GM18505 (cell line): Measurements from ENCODE around the gene MAP4K4.

Experiments
- ATAC-seq: cut with Tn5 transposase; IDR thresholded peaks from one replicate; pipeline ENCODE4 v1.9.1; 2021; ENCODE audit not compliant: unreplicated experiment
- POLR2A ChIP-seq: IDR thresholded peaks from 4 replicates; pipeline ENCODE4 v1.6.1; 2011; ENCODE audit warnings: borderline replicate concordance; ENCODE audit not compliant: insufficient read depth, insufficient read length; ENCODE audit errors: extremely low read depth

The MAP4K4 gene

GRCh38 chr2:101679037-101679726 lies 18.3 kb upstream of the MAP4K4 start:
- no peak for TF ChIP-seq POLR2A
- ATAC-seq, result no peak

DNA sequence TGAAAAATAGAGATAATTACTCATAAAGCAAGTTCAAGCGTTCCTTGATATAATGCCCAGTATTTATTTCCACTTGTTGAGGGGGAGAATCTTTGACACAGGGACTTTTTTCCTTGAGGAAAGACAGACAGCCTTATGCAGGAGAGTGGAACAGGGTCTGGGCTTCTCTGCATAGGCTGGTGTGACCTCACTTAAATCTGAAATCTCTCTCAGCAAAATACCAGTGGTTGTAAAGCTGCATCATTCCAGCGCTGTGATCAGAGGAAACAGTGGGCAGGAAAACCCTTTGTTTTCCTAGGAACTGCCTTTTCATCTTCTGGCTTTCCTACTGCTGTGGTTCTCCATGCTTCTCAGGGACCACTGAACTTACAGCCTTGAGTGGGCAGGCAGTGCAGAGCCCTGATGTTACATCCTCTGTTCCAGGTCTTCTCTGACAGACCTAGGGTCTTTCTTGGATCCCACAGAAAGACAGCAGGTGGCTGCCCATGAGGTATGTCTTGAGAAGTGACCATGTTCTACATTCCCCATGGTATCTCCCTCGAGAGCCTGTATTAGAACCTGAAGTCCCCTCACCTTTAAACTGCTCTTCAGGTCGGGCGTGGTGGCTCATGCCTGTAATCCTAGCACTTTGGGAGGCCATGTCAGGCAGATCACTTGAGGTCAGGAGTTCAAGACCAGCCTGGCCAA lies 17.6 kb upstream of the MAP4K4 start:
- TF ChIP-seq POLR2A, result no peak
- ATAC-seq, result no peak

DNA sequence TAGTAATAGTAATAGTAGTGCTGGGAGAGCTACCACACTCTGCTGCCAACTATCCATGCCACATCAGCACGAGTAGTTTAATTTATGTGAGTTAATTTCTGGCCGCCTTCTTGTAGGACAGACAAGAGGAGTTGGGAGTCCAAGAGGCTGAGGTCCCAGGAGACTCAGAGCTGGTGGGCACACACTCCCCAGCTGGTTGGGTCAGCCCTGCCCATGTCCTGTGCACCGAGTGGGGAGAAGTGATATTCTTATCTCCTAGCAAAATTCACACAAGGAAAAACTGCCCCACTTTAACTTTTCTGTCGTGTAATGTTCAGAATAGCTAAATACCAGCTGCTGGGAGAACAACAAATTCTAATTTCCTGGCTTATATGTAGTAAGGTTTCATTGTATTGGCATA lies 15.2 kb upstream of the MAP4K4 start:
- ATAC-seq, result no peak
- no peak for TF ChIP-seq POLR2A

DNA sequence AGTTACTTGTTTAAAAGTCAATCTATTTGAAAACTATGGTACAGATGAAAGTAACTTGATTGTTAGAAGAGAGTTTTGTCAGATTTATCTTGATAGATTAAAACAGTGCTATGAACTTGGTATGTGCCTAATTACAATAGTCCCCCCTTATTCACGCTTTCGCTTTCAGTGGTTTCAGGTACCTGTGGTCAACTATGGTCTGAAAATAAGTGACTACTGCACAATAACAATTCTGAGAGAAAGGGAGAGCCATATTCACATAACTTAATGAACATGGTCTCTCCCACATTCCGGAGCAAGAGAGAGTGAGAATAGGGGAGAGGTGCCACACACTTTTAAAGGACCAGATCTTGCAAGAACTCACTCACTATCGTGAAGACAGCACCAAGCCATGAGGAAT lies 13.2 kb upstream of the MAP4K4 start:
- no peak for TF ChIP-seq POLR2A
- ATAC-seq, result no peak

GRCh38 chr2:101688261-101688660 lies 9.2 kb upstream of the MAP4K4 start:
- no peak for TF ChIP-seq POLR2A
- ATAC-seq, result no peak

DNA sequence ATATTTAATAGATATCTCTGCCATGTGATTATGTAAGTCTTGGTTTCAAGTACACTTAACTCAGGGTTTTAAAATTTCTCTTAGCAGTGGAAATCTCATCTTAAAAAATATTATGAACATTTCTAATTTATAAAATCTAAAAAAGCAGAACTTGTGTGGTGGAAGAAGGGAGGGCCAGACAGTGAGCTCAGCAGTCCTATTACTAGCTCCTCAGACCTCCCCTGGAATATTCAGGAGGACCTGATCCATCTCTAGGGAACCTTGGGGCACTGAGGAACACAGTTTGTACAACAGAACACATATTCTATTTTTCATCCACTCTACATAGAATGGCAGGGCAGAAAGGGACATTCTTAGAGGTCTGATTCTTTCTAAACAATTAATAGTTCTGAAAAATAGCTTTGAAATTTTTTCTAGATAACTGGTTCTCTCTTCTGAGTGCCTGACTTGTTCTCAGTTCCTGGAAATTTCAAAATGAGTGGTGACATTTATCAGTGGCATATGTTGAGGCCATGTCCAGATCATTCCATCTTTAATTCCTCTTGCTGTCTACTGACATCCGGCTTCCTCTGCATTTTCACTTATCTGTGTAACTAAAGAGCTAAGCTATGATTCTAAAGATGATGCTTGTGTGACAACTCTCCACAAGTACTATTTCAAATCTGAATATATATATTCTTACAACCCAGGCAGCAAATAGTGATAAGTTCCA lies 8.2 kb upstream of the MAP4K4 start:
- no peak for ATAC-seq

DNA sequence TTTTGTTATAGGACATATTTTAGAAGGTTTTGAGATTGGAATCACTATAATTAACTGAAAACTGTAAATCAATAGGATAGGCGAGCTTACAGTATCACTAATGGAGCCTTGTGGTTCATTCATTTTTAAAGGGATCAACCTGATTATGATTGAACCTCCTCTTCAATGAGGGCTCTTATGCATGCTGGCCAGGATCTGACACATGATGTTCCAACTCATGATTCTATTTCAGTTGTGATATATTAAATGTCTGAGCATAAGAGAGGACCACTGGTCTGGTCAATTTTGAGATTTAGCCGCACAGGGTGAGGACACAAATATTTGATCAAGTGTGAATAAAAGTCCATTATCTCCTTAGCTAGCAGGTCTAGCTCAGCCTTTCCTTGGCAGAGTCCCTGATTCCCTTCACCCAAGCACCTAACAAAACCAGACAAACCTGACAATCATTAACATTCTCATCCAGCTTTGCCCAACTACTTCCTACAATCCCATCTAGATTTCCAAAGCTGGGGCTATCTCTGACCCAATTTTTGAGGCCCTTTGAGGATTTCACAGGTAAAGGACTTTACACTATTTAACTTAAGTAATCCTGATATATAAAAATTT lies 6.9 kb upstream of the MAP4K4 start:
- TF ChIP-seq POLR2A, result no peak
- ATAC-seq, result no peak

More for the DNA sequence above, 8.2 kb upstream of the MAP4K4 start:
- TF ChIP-seq POLR2A, result no peak

DNA sequence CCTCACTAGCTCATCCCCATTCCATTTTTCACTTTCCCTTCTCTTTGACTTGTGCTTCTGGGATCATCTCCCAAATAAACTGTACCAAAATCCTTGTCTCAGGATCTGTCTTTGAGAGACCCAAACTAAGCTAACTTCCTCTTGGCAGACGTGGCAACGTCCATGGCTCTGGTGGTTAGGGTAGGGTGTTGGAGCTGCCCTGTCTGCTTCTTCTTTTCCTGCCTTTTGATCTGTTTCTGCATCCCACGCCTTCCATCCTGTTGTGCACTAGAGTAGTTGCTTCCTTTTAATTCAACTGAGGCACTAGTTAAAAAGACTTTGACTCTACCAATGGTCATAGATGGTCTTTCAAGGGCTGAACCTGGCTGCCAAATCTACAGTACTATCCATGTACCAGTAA lies 5.5 kb upstream of the MAP4K4 start:
- ATAC-seq, result no peak
- no peak for TF ChIP-seq POLR2A

DNA sequence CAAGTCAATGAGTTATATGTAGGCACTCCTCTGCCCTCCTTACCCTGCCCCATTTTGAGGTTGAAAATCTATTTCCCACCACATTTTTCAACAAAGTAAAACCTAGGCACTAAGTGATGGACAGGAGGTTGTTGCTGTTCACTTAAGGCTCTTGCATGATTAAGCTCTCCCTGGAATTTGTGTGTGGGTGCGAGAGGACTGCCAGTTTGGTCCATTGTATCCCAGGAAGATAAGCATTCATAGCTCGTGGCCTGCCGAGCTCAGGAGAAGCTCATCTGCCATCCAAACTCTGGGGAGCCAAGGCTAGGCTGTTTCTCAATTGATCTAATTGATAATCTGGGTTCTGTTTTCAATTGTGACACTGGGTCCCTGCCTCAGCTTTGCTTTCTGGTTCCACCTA lies 4.7 kb upstream of the MAP4K4 start:
- TF ChIP-seq POLR2A, result no peak
- no peak for ATAC-seq

DNA sequence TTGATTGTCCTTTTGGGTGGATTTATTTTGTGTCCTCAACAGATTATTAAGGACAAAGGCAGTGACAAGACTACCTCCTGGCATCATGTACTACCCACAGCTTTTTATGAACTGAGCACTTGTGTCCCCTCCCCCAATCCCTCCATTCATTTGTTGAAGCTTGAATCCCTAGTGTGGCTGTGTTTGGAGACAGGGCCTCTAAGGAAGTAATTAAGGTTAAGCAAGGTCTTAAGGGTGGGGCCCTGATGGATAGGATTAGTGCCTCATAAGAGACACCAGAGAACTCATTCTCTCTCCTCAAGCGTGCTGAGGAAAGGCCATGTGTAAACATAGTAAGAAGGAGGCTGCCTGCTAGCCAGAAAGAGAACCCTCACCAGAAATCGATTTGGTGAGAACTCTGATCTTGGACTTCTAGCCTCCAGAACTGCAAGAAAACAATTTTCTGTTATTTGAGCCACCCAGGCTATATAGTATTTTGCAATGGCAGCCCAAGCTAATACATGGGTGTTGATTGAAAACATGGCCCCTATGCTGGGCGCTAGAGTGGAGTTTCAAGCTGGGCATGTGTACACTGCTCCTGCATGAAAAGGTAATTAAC lies 3.4 kb upstream of the MAP4K4 start:
- ATAC-seq, result no peak
- TF ChIP-seq POLR2A, result no peak

- no peak for ATAC-seq
- TF ChIP-seq POLR2A, result no peak
Observed at GRCh38 chr2:101696272-101697123, 1.0 kb upstream of the MAP4K4 start.

GRCh38 chr2:101698014-101698843 lies 722 bp downstream of the MAP4K4 start:
- ATAC-seq, result peak; percentile 43
- TF ChIP-seq POLR2A, result no peak
